COLO668 (cell line): ENCODE results near the gene KCNJ16.

Experiments used
- DNase-seq: peaks from one replicate; lab custom pipeline; 2025; ENCODE audit not compliant: unreplicated experiment; lab: John Stamatoyannopoulos, UW

The KCNJ16 gene

GRCh38 chr17:70067134-70067533 lies 7.9 kb upstream of the KCNJ16 start:
- no peak for DNase-seq

GRCh38 chr17:70070305-70071027 lies 4.6 kb upstream of the KCNJ16 start:
- DNase-seq, result no peak

DNA sequence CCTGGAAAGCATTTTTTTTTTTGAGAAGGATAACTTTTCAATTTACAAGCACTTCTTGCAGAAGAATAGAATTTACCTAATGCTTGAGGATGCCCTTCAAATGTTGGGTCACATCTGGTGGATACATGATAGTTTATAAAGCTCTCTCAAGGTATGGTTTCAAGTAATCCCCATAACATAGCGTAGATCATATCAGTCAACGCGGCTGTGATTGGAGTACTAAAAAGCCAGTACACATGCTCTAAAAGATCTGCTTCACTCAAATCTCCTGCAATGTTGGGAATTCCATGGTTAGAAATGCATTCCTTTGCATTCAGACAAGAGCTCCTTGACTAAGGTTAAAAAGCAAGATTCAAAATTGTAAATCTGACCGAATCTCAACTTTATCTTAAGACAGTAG lies 3.9 kb upstream of the KCNJ16 start:
- DNase-seq, result no peak

GRCh38 chr17:70071620-70072019 lies 3.4 kb upstream of the KCNJ16 start:
- no peak for DNase-seq

- no peak for DNase-seq
These were observed 2.3 kb upstream of the KCNJ16 start for GRCh38 chr17:70072546-70073309.

DNA sequence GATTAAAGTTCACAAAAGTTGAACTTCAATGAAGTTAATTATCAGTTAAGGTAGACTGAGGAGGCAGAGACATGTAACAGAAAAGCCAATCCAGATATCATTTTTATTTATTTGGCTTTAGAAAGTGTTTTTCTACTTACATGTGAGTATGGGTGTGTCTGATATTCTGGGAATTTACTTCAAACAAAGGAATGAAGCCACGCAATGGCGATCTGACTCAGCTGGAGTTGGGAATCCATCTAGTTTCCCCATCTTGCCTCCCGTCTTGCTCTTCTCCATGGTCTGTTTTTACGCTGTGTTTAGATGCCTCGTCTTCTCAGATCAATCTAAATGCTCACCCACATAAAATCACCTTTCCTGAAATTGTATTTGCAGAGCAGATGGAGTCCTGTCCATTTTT lies 1.7 kb upstream of the KCNJ16 start:
- DNase-seq, result no peak

GRCh38 chr17:70073799-70074198 lies 1.2 kb upstream of the KCNJ16 start:
- DNase-seq, result no peak

- no peak for DNase-seq
These were observed 692 bp upstream of the KCNJ16 start for GRCh38 chr17:70074236-70074830.

DNA sequence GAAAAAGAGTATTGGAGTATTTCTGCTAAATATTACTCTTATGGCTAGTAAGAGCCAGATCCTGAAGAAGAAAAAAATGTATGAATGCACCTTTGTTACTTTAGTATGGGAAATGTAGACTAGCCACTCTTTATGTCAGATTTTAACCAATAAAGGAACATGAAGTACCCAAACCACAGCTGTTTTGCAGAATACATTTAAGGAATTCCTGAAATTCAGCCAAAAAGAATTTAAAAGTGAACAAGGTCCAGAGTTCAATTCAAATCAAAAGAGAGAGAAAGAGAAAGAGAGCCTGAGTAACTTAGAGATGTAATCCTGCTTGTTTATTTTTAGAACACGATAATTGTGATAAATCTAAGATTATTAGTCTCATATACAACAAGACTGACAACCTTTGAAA lies 1.2 kb downstream of the KCNJ16 start:
- DNase-seq, result no peak

DNA sequence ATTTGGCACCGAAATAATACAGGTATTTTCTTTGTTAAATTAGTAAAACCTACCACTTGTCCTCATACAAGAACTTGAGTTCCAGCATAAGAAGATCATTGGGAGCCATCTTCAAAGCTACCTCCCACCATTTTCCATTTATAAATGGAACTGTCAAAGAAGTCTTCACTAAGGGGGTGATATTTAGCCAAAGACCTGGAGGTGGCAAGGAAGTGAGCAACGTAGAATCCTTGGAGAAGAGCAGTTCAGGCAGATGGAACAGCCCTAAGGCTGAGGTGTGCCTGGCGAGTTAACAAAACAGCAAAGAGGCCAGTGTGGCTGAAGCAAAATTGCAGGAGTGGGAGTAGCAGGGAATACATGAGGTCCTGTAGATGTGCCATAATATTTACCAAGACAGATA lies 1.8 kb downstream of the KCNJ16 start:
- no peak for DNase-seq

DNA sequence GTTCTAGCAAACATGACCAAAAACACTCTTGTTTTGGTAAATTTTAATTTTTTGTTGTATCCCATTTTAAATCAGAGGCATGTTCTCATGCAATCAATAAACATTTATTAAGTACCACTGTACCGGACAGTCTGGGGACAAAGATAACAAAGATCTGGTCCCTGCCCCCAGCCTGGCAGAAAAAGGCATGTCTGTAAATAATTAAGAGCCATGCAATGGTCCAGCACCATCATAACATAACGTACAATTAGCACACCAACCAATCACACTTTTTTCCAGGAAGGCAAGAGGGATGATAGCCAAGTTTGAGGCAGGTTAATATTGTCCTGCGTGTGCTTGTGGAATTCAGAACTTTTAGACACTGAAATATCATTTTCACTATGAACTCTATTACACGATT lies 3.5 kb downstream of the KCNJ16 start:
- no peak for DNase-seq

- DNase-seq, result no peak
These were observed 4.0 kb downstream of the KCNJ16 start for GRCh38 chr17:70078994-70079531.

GRCh38 chr17:70080541-70081347 lies 5.7 kb downstream of the KCNJ16 start:
- DNase-seq, result no peak

- no peak for DNase-seq
These were observed 6.9 kb downstream of the KCNJ16 start for GRCh38 chr17:70081885-70082284.

GRCh38 chr17:70084476-70084875 lies 9.5 kb downstream of the KCNJ16 start:
- no peak for DNase-seq

- no peak for DNase-seq
These were observed 11.5 kb downstream of the KCNJ16 start for GRCh38 chr17:70086516-70086915.

GRCh38 chr17:70089513-70090148 lies 14.6 kb downstream of the KCNJ16 start:
- no peak for DNase-seq

DNA sequence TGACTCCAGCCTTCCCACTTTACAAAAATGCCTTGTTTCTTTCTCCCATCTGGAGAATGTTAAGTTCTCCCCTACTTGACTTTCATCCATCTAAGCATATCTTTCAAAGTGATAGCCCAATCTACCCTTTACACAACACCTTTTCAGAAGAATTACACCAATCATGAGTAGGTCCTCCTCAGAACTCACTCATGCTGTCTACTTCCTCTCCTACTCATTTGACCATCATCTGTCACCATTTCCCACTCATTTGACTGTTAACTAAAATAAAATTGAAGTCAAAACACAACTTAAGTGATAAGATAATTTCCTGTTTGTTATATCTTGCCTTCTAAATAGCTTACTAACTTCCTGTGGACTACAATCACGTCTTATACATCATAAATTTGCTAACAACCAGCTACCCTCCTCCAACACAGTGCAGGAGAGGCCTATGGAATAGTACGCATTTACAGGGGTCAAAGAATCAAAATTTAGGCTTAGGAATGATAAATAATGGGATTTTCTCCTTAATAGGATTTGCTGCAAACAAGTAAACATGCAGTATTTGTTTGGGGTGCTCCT lies 16.1 kb downstream of the KCNJ16 start:
- DNase-seq, result no peak

DNA sequence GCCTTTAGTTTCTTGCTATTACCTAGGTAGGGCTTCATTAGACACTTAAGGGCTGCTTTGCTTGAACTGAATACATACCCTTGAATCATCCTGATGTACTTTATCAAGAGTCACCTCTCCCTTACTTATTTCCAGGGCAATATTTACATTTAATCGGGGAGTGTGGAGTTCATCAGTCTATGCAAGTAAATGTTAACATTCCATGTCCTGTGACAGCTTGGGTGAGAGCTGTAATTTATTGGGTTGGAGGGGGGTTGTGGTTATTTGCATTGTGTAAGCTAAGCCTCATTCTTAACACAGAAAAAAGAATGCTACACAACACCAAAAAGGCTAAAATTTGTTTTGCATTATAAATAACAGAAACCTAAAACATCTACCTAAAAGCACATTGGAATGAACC lies 16.7 kb downstream of the KCNJ16 start:
- no peak for DNase-seq

- DNase-seq, result no peak
These were observed 18.1 kb downstream of the KCNJ16 start for GRCh38 chr17:70093163-70093562.
